Measurements from ENCODE around the gene ANKMY1.

DNA sequence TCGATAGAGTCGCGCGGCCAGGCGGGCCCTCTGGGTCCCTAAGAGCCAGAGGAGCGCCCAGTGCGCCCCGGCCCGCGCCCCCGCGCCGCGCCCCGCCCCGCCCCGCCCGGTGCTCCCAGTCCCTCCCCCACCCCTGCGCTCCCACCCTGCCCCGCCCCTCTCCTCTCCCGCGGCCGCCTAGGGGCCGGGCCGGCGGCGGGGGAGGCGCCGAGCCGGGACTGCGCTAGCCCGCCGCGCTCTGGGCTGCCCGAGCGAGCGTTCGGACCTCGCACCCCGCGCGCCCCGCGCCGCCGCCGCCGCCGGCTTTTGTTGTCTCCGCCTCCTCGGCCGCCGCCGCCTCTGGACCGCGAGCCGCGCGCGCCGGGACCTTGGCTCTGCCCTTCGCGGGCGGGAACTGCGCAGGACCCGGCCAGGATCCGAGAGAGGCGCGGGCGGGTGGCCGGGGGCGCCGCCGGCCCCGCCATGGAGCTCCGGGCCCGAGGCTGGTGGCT lies 122.3 kb downstream of the ANKMY1 start, which contains the start of gene GPC1:
- TF ChIP-seq, protein P1, sequence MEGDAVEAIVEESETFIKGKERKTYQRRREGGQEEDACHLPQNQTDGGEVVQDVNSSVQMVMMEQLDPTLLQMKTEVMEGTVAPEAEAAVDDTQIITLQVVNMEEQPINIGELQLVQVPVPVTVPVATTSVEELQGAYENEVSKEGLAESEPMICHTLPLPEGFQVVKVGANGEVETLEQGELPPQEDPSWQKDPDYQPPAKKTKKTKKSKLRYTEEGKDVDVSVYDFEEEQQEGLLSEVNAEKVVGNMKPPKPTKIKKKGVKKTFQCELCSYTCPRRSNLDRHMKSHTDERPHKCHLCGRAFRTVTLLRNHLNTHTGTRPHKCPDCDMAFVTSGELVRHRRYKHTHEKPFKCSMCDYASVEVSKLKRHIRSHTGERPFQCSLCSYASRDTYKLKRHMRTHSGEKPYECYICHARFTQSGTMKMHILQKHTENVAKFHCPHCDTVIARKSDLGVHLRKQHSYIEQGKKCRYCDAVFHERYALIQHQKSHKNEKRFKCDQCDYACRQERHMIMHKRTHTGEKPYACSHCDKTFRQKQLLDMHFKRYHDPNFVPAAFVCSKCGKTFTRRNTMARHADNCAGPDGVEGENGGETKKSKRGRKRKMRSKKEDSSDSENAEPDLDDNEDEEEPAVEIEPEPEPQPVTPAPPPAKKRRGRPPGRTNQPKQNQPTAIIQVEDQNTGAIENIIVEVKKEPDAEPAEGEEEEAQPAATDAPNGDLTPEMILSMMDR (IDR thresholded peaks at IDR 0.05; ENCODE audit: low read depth, low read length), result no peak
- TF ChIP-seq EZH2phosphoT487 (IDR thresholded peaks at IDR 0.05; ENCODE audit: low read depth), result no peak

Measured in OCI-LY3 (cell line).